ENCODE measurements around the gene DLG5.
"Not testable (repeated sequence)": the region's sequence is repeated elsewhere in the genome, so short reads cannot be mapped to it uniquely, and the experiment has no call there.

DLG5 gene

GRCh38 chr10:77771851-77772250 is 154.7 kb downstream of the DLG5 start:
- DNase-seq (ENCODE audit: low read depth in 3 of 3, low spot score in 1 of 3) = no peak

GRCh38 chr10:77771450-77771849 is 155.1 kb downstream of the DLG5 start:
- no peak for DNase-seq (ENCODE audit: low read depth in 3 of 3, low spot score in 1 of 3)

GRCh38 chr10:77770868-77771175 is 155.7 kb downstream of the DLG5 start:
- DNase-seq (ENCODE audit: low read depth in 3 of 3, low spot score in 1 of 3) = no peak

GRCh38 chr10:77770081-77770867 is 156.3 kb downstream of the DLG5 start:
- no peak for DNase-seq (ENCODE audit: low read depth in 3 of 3, low spot score in 1 of 3)

- no peak for DNase-seq (ENCODE audit: low read depth in 3 of 3, low spot score in 1 of 3)
These were observed 158.5 kb downstream of the DLG5 start for GRCh38 chr10:77768039-77768438.

GRCh38 chr10:77763453-77764430 is 162.8 kb downstream of the DLG5 start:
- DNase-seq (ENCODE audit: low read depth in 3 of 3, low spot score in 1 of 3) = no peak

- DNase-seq (ENCODE audit: low read depth in 3 of 3, low spot score in 1 of 3) = not testable (repeated sequence)
These were observed 168.1 kb downstream of the DLG5 start for GRCh38 chr10:77758406-77758805.

GRCh38 chr10:77756319-77757232 is 170.0 kb downstream of the DLG5 start:
- no peak for DNase-seq (ENCODE audit: low read depth in 3 of 3, low spot score in 1 of 3)

GRCh38 chr10:77746047-77746707 is 180.4 kb downstream of the DLG5 start:
- DNase-seq (ENCODE audit: low read depth in 3 of 3, low spot score in 1 of 3) = no peak

- no peak for DNase-seq (ENCODE audit: low read depth in 3 of 3, low spot score in 1 of 3)
These were observed 182.3 kb downstream of the DLG5 start for GRCh38 chr10:77744245-77744644.

GRCh38 chr10:77742172-77742571 is 184.4 kb downstream of the DLG5 start:
- DNase-seq (ENCODE audit: low read depth in 3 of 3, low spot score in 1 of 3) = no peak

GRCh38 chr10:77741746-77742145 is 184.8 kb downstream of the DLG5 start:
- DNase-seq (ENCODE audit: low read depth in 3 of 3, low spot score in 1 of 3) = no peak

All from stimulated activated CD4-positive, alpha-beta T cell treated with anti-CD3 and anti-CD28 coated beads, TNF-alpha, amount 100 ng/mL, for 1 hour (primary cell).